Esophagus squamous epithelium (tissue), 5 donors: Measurements from ENCODE around the gene ILK. TPM values are rescaled to one million over a fixed set of nuclear protein-coding genes. Genes with fewer than 3 reads are reported as not detected.

Source experiments
- DNase-seq: peaks from one replicate; lab custom pipeline; 2025; lab: John Stamatoyannopoulos, UW
- H3K27ac ChIP-seq, 4 donors: fragments of 200-600 bp; sonication (generic); one replicate each; pipeline ENCODE4 v1.5.1; 2016 to 2019; ENCODE audit warnings: mild to moderate bottlenecking in 1 of 4
- H3K27me3 ChIP-seq, 4 donors: fragments of 200-600 bp; sonication (generic); 1 replicate in 3 of 4; 2 replicates in 1 of 4; pipeline versions ENCODE4 v1.5.1 to v1.6.0; 2017 to 2021; ENCODE audit warnings: antibody characterized with exemption in 1 of 4
- H3K36me3 ChIP-seq, 3 donors: fragments of 200-600 bp; sonication (generic); one replicate each; pipeline ENCODE4 v1.5.1; 2016 to 2019
- H3K4me1 ChIP-seq, 3 donors: fragments of 200-600 bp; sonication (generic); one replicate each; pipeline ENCODE4 v1.5.1; 2017 to 2019
- H3K4me3 ChIP-seq, 4 donors: fragments of 200-600 bp; sonication (generic); 1 replicate in 3 of 4; 2 replicates in 1 of 4; pipeline ENCODE4 v1.5.1; 2016 to 2019; ENCODE audit warnings: mild to moderate bottlenecking in 2 of 4, moderate library complexity in 1 of 4
- H3K9me3 ChIP-seq, 3 donors: fragments of 200-600 bp; sonication (generic); one replicate each; pipeline ENCODE4 v1.5.1; 2016 to 2019
- CTCF ChIP-seq, 6 experiments: fragments of 450-650 bp in 4 of 6; fragments of 200-600 bp in 2 of 6; sonication (generic) in 2 of 6; IDR thresholded peaks; one replicate each; pipeline ENCODE4 v1.5.1; 2016 to 2019; ENCODE audit warnings: antibody characterized with exemption in 6 of 6, mild to moderate bottlenecking in 4 of 6, moderate library complexity in 4 of 6
- POLR2A ChIP-seq, 4 donors: fragments of 450-650 bp; IDR thresholded peaks; one replicate each; pipeline ENCODE4 v1.6.1; 2017; ENCODE audit warnings: antibody characterized with exemption in 4 of 4, mild to moderate bottlenecking in 4 of 4, moderate library complexity in 3 of 4
- WGBS, 2 donors: methylation state at CpG; one replicate each; pipeline ENCODE4 v1.1.5; 2018; 5-methylcytosine and 5-hydroxymethylcytosine counted together
- intact Hi-C: fragments of 100-400 bp; cut with DNase I; formaldehyde crosslinking; loops from one replicate; pipeline ENCODE4 v1.15.0; 2022
- total RNA-seq, 4 donors: library from RNA; depleted of rRNA; stranded (reverse); fragments of >200 nt; gene quantifications; one replicate each; pipeline ENCODE4 v1.1.0, GENCODE V29; 2016
- donor health status: DM: yes; HTN: yes; CAD: no.

Gene ILK
- total RNA-seq, 4 donors from 2014 or later: 34.5 to 128 (median 49.5) TPM

- no peak overlapping the region for H3K27ac ChIP-seq
- H3K36me3 ChIP-seq: peaks cover 0 to 19% (median 0%) of the 10 kb centered on the region in 3 donors
- TF ChIP-seq POLR2A (IDR thresholded peaks at IDR 0.05) (no peak), CTCF (IDR thresholded peaks at IDR 0.05) (no peak)
- DNase-seq: no peak
- intact Hi-C loops: no loop called here
- 50 to 68% methylated on average over 2 of the region's 2 CpGs for WGBS, 2 donors
- H3K27me3 ChIP-seq: no peaks in the 10 kb centered on the region
- H3K4me1 ChIP-seq: peaks cover 4 to 37% (median 10%) of the 10 kb centered on the region in 3 donors
- H3K9me3 ChIP-seq: no peaks in the 10 kb centered on the region
- no peak overlapping the region for H3K4me3 ChIP-seq
These were observed 31.4 kb upstream of the ILK start for GRCh38 chr11:6572215-6572614.

GRCh38 chr11:6574816-6575715 is 28.5 kb upstream of the ILK start:
- intact Hi-C loops: no loop called here
- Histone ChIP-seq H3K4me1 (peaks cover 4 to 33% (median 7%) of the 10 kb centered on the region in 3 donors), H3K9me3 (no peaks in the 10 kb centered on the region), H3K36me3 (peaks cover 0 to 17% (median 0%) of the 10 kb centered on the region in 3 donors), H3K4me3 (no peak overlapping the region), H3K27ac (no peak overlapping the region), H3K27me3 (no peaks in the 10 kb centered on the region)
- TF ChIP-seq POLR2A (IDR thresholded peaks at IDR 0.05) (no peak), CTCF (IDR thresholded peaks at IDR 0.05) (no peak)
- DNase-seq: no peak
- 85 to 86% methylated on average over 6 of the region's 6 CpGs for WGBS, 2 donors

- Histone ChIP-seq H3K9me3 (no peaks in the 10 kb centered on the region), H3K4me3 (no peak overlapping the region), H3K4me1 (peaks cover 4 to 29% (median 7%) of the 10 kb centered on the region in 3 donors), H3K36me3 (peaks cover 0 to 19% (median 0%) of the 10 kb centered on the region in 3 donors), H3K27me3 (no peaks in the 10 kb centered on the region), H3K27ac (peak overlapping the region in 3 of 4 donors; percentile 63 to 77 (median 69))
- no peak for DNase-seq
- TF ChIP-seq POLR2A (IDR thresholded peaks at IDR 0.05): no peak
- no peak for TF ChIP-seq CTCF (IDR thresholded peaks at IDR 0.05)
- intact Hi-C loops: no loop called here
- 44 to 47% methylated on average over 5 of the region's 6 CpGs for WGBS, 2 donors
These were observed 26.9 kb upstream of the ILK start for GRCh38 chr11:6576471-6577373.

GRCh38 chr11:6578134-6578533 is 25.4 kb upstream of the ILK start:
- H3K4me1 ChIP-seq: peaks cover 4 to 25% (median 7%) of the 10 kb centered on the region in 3 donors
- no peak for TF ChIP-seq CTCF (IDR thresholded peaks at IDR 0.05)
- H3K27ac ChIP-seq: no peak overlapping the region
- peaks cover 0 to 19% (median 0%) of the 10 kb centered on the region in 3 donors for H3K36me3 ChIP-seq
- DNase-seq: no peak
- no peaks in the 10 kb centered on the region for H3K27me3 ChIP-seq
- H3K9me3 ChIP-seq: peaks cover 0 to 1% (median 0%) of the 10 kb centered on the region in 3 donors
- intact Hi-C loops: no loop called here
- H3K4me3 ChIP-seq: no peak overlapping the region
- 78 to 92% methylated on average over 1 of the region's 1 CpG for WGBS, 2 donors
